AG04450 (cell line): ENCODE results near the gene CRKL. TPM values are rescaled to one million over a fixed set of nuclear protein-coding genes. Genes with fewer than 3 reads are reported as not detected.
"Not testable (repeated sequence)": the region's sequence is repeated elsewhere in the genome, so short reads cannot be mapped to it uniquely, and the experiment has no call there.

Experiments
- CTCF ChIA-PET: fragments of 300-600, 350-600 bp; formaldehyde crosslinking; extraction: SDS; loops from one replicate; lab custom pipeline; 2022; ENCODE audit warnings: antibody characterized with exemption, inconsistent platforms; lab: Charles Lee
- POLR2A ChIA-PET: fragments of 350-600 bp; formaldehyde crosslinking; extraction: SDS; loops from one replicate; lab custom pipeline; 2021; ENCODE audit warnings: antibody characterized with exemption, inconsistent platforms; lab: Yijun Ruan, JAX
- DNase-seq: peaks from one replicate; pipeline ENCODE4 v3.0.0-alpha.2; 2011; ENCODE audit warnings: low read depth, low spot score
- H3K27ac ChIP-seq: one replicate; pipeline ENCODE4 v1.5.1; 2012; ENCODE audit warnings: low read depth, low read length, control low read depth
- H3K27me3 ChIP-seq: one replicate; pipeline ENCODE4 v1.6.0; 2012; ENCODE audit warnings: low read length; ENCODE audit not compliant: control insufficient read depth, insufficient read depth
- H3K4me3 ChIP-seq: 2 replicates; pipeline ENCODE4 v1.5.1; 2011; ENCODE audit warnings: mild to moderate bottlenecking, low read depth, low read length, control low read depth
- H3K9me3 ChIP-seq: 2 replicates; pipeline ENCODE4 v1.5.1; 2012; ENCODE audit warnings: low read length; ENCODE audit not compliant: control insufficient read depth, insufficient read depth
- CTCF ChIP-seq: IDR thresholded peaks from 2 replicates; pipeline ENCODE4 v1.5.1; 2011; ENCODE audit warnings: low read depth, low read length, control low read depth, inconsistent platforms
- polyA plus RNA-seq: library from polyadenylated mRNA; depleted of rRNA; stranded (reverse); fragments of >200 nt; gene quantifications from 2 replicates; pipeline ENCODE4 v1.2.3, GENCODE V29; 2011

CRKL gene
- polyA plus RNA-seq, 1 experiment = 24.1 TPM

GRCh38 chr22:20933910-20934309 lies 16.7 kb downstream of the CRKL start:
- ChIA-PET POLR2A (interaction anchor here (0.7 kb wide), 1 partner anchor 68 kb away, joined by 10 read pairs; the partner anchor contains the start of gene THAP7), CTCF (interaction anchor here (0.6 kb wide), 1 partner anchor 154 kb away, joined by 3 read pairs; no protein-coding TSS in a partner anchor)

GRCh38 chr22:20935049-20935448 lies 17.8 kb downstream of the CRKL start:
- POLR2A ChIA-PET, H3K27ac ChIP-seq, DNase-seq, H3K27me3 ChIP-seq, H3K9me3 ChIP-seq, H3K4me3 ChIP-seq: not testable (repeated sequence)
- CTCF ChIA-PET = interaction anchor here (0.5 kb wide), 1 partner anchor 50 kb away, joined by 7 read pairs; no protein-coding TSS in a partner anchor

More at GRCh38 chr22:20933910-20934309, 16.7 kb downstream of the CRKL start:
- DNase-seq = no peak
- Histone ChIP-seq H3K9me3 (no peaks in the 10 kb centered on the region), H3K27ac (no peak overlapping the region), H3K27me3 (no peaks in the 10 kb centered on the region), H3K4me3 (no peak overlapping the region)
- TF ChIP-seq CTCF = no peak

- CTCF ChIA-PET, H3K9me3 ChIP-seq, H3K4me3 ChIP-seq, H3K27ac ChIP-seq, POLR2A ChIA-PET, DNase-seq, H3K27me3 ChIP-seq: not testable (repeated sequence)
These were observed 18.8 kb downstream of the CRKL start for GRCh38 chr22:20935780-20936539.

GRCh38 chr22:20937031-20937793 lies 20.0 kb downstream of the CRKL start:
- H3K27me3 ChIP-seq = no peaks in the 10 kb centered on the region
- TF ChIP-seq CTCF = no peak
- no peak for DNase-seq
- H3K9me3 ChIP-seq = no peaks in the 10 kb centered on the region
- ChIA-PET POLR2A (no interaction called here), CTCF (interaction anchor here (0.6 to 1.4 kb wide), 4 partner anchors 16 to 89 kb away, joined by 3 to 8 read pairs (median 5); partner anchors contain the start of gene CRKL)
- no peak overlapping the region for H3K4me3 ChIP-seq
- H3K27ac ChIP-seq = no peak overlapping the region

GRCh38 chr22:20937794-20938671 lies 20.8 kb downstream of the CRKL start:
- TF ChIP-seq CTCF = no peak
- POLR2A ChIA-PET = interaction anchor here (0.7 kb wide), 1 partner anchor 65 kb away, joined by 3 read pairs; no protein-coding TSS in a partner anchor
- Histone ChIP-seq H3K27ac (no peak overlapping the region), H3K4me3 (no peak overlapping the region), H3K9me3 (no peaks in the 10 kb centered on the region), H3K27me3 (no peaks in the 10 kb centered on the region)
- DNase-seq = no peak
- CTCF ChIA-PET = interaction anchor here (0.6 to 1.4 kb wide), 4 partner anchors 17 to 52 kb away, joined by 3 to 8 read pairs (median 5); partner anchors contain the start of gene CRKL

- POLR2A ChIA-PET = interaction anchor here (0.6 to 0.7 kb wide), 4 partner anchors 18 to 517 kb away, joined by 3 to 12 read pairs (median 4); no protein-coding TSS in a partner anchor
- H3K9me3 ChIP-seq, DNase-seq, H3K27ac ChIP-seq, H3K4me3 ChIP-seq, H3K27me3 ChIP-seq: not testable (repeated sequence)
- CTCF ChIA-PET = interaction anchor here (1.1 kb wide), 1 partner anchor 69 kb away, joined by 3 read pairs; no protein-coding TSS in a partner anchor
These were observed 22.4 kb downstream of the CRKL start for GRCh38 chr22:20939457-20940185.
